Endometrium (tissue), 2 donors: ENCODE results near the gene ARHGAP45.
A peak's percentile ranks its signal among the peaks of the same experiment; 100 is the strongest.

Experiments
- FAIRE-seq: peaks from 2 replicates; lab custom pipeline; 2012; peaks lifted over from hg19 to GRCh38; lab: Jason Lieb, UNC
- donor health status: control.
- donor health status: control.

Gene ARHGAP45

GRCh38 chr19:1038978-1039645 is 27.9 kb upstream of the ARHGAP45 start:
- no peak for FAIRE-seq

- peak; percentile 39 for FAIRE-seq
These were observed 27.1 kb upstream of the ARHGAP45 start, which contains the start of gene ABCA7 for GRCh38 chr19:1039646-1040475. Gene ABCA7, plus strand, starts transcription at chr19:1040107. Its CDS starts 1,255 bp downstream, at chr19:1041362.

- FAIRE-seq = no peak
These were observed 26.3 kb upstream of the ARHGAP45 start for GRCh38 chr19:1040476-1041271.

GRCh38 chr19:1041272-1041834 is 25.6 kb upstream of the ARHGAP45 start:
- FAIRE-seq = no peak

GRCh38 chr19:1041835-1042685 is 24.9 kb upstream of the ARHGAP45 start:
- no peak for FAIRE-seq

- FAIRE-seq = no peak
These were observed 24.1 kb upstream of the ARHGAP45 start for GRCh38 chr19:1042689-1043511.

GRCh38 chr19:1045247-1045603 is 21.7 kb upstream of the ARHGAP45 start:
- no peak for FAIRE-seq

- no peak for FAIRE-seq
These were observed 20.8 kb upstream of the ARHGAP45 start for GRCh38 chr19:1046117-1046626.

- FAIRE-seq = no peak
These were observed 19.9 kb upstream of the ARHGAP45 start for GRCh38 chr19:1046836-1047695.

- FAIRE-seq = no peak
These were observed 19.2 kb upstream of the ARHGAP45 start for GRCh38 chr19:1047696-1048147.

- FAIRE-seq = no peak
These were observed 17.9 kb upstream of the ARHGAP45 start for GRCh38 chr19:1049106-1049505.

- FAIRE-seq = no peak
These were observed 17.2 kb upstream of the ARHGAP45 start for GRCh38 chr19:1049800-1050199.

GRCh38 chr19:1050989-1051788 is 15.8 kb upstream of the ARHGAP45 start:
- FAIRE-seq = no peak

- FAIRE-seq = no peak
These were observed 15.2 kb upstream of the ARHGAP45 start for GRCh38 chr19:1051791-1052190.

- FAIRE-seq = no peak
These were observed 14.5 kb upstream of the ARHGAP45 start for GRCh38 chr19:1052349-1052975.

GRCh38 chr19:1053176-1054101 is 13.5 kb upstream of the ARHGAP45 start:
- FAIRE-seq = no peak
